ENCODE measurements around the gene PATZ1. TPM values are rescaled to one million over a fixed set of nuclear protein-coding genes. Genes with fewer than 3 reads are reported as not detected.

Gene PATZ1
- total RNA-seq, 1 experiment from 2014 or later = 31.3 TPM

GRCh38 chr22:31292236-31292989 lies 53.7 kb downstream of the PATZ1 start, which contains the start of gene PIK3IP1:
Gene PIK3IP1, minus strand, starts transcription at chr22:31292488. Its CDS starts 144 bp downstream, at chr22:31292344.
- ATAC-seq = peak; percentile 63
- TF ChIP-seq CTCF (conservative IDR thresholded peaks at IDR 0.05; ENCODE audit: low read depth, low read length) (peak; percentile 64), EZH2 (IDR thresholded peaks at IDR 0.05; ENCODE audit: low read length, unreplicated experiment) (no peak)

DNA sequence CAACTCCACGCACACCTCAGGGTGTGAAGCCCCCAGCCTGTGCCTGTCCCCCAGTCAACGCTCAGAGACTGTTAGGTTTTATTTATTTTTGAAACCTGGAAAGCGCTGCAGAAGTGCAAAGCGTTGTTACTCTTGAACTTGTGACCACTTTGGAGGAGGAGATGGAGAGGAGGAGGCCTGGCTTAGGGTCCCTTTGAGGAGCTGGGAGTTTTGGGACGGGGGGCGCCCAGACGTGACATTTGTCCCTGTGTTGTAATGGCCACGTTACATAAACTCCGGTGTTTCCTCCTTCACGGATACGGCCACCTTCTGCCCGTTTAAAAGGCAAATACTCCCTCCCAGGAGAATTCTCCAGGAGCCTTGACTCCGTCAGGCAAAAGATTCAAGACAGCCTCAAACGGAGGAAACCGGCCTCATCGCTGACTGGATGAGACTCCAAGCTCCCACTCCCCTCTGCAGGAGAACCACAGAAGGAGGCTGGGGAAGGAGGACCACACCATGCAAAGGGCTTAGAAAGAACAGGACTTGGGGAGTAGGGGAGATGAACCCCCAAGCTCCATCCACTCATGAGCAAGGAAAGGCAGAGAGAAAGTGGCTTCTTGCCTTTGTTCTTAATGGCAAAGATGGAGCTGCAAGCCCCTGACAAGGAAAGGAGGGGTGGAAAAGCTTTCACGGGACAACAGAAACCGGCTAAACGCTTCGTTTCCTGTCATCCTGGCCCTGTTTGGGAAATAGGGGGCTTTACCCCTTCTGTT lies 54.5 kb downstream of the PATZ1 start:
- Histone ChIP-seq H3K4me2 (ENCODE audit: low read length) (peak overlapping the region; percentile 81), H3K79me2 (ENCODE audit: low read length) (no peaks in the 10 kb centered on the region), H3F3A (ENCODE audit: low read length, unreplicated experiment) (no peaks in the 10 kb centered on the region), H3K27ac (ENCODE audit: low read length) (no peak overlapping the region), H3K9me2 (replicated peaks; ENCODE audit: low read length) (no peaks in the 10 kb centered on the region), H4K20me1 (ENCODE audit: low read length) (no peaks in the 10 kb centered on the region), H3K4me1 (ENCODE audit: insufficient read depth, low read length) (peaks cover 18% of the 10 kb centered on the region; the same call in 1 of the 2 replicates), H3K9ac (ENCODE audit: low read length) (no peak overlapping the region), H3K36me3 (ENCODE audit: low read depth, low read length) (no peaks in the 10 kb centered on the region), H3K9me3 (ENCODE audit: low read length) (no peaks in the 10 kb centered on the region), H3K4me3 (ENCODE audit: low read length) (peak overlapping the region; percentile 83), H2AFZ (ENCODE audit: low read length) (peak overlapping the region; percentile 72), H3K27me3 (ENCODE audit: low read length) (no peaks in the 10 kb centered on the region)
- TSS peak; percentile 63 for BruUV-seq (replicated peaks)
- POLR2A ChIA-PET (ENCODE audit: unreplicated experiment) = interaction anchor here (0.6 kb wide), 1 partner anchor 54 kb away, joined by 3 read pairs; no protein-coding TSS in a partner anchor
- TF ChIP-seq EZH2 (IDR thresholded peaks at IDR 0.05; ENCODE audit: low read length, unreplicated experiment) (no peak), EZH2phosphoT487 (IDR thresholded peaks at IDR 0.05; ENCODE audit: borderline replicate concordance, low read length) (no peak), CTCF (conservative IDR thresholded peaks at IDR 0.05; ENCODE audit: low read depth, low read length) (no peak)
- DNase-seq (no peak), ATAC-seq (no peak)
- intact Hi-C loops (cut with micrococcal nuclease) = no loop called here
- CTCF ChIA-PET = interaction anchor here (1.0 to 1.5 kb wide), 2 partner anchors 19 to 22 kb away, joined by 6 to 9 read pairs; no protein-coding TSS in a partner anchor

More at GRCh38 chr22:31292236-31292989, 53.7 kb downstream of the PATZ1 start, which contains the start of gene PIK3IP1:
- H3K79me2 ChIP-seq (ENCODE audit: low read length) = no peaks in the 10 kb centered on the region
- H3K36me3 ChIP-seq (ENCODE audit: low read depth, low read length) = no peaks in the 10 kb centered on the region
- H3K9me2 ChIP-seq (replicated peaks; ENCODE audit: low read length) = no peaks in the 10 kb centered on the region
- H3K27ac ChIP-seq (ENCODE audit: low read length) = no peak within 1 kb of the TSS
- intact Hi-C loops (cut with micrococcal nuclease) = no loop called here
- POLR2A ChIA-PET (ENCODE audit: unreplicated experiment) = interaction anchor here (0.6 kb wide), 2 partner anchors 53 to 82 kb away, joined by 3 read pairs; no protein-coding TSS in a partner anchor
- peak within 1 kb of the TSS; percentile 81 for H3K4me2 ChIP-seq (ENCODE audit: low read length)
- H3K4me1 ChIP-seq (ENCODE audit: insufficient read depth, low read length) = peaks cover 18% of the 10 kb centered on the region; the same call in 1 of the 2 replicates
- H3F3A ChIP-seq (ENCODE audit: low read length, unreplicated experiment) = no peaks in the 10 kb centered on the region
- BruUV-seq (replicated peaks) = no TSS peak
- H2AFZ ChIP-seq (ENCODE audit: low read length) = peak within 1 kb of the TSS; percentile 72
- no peaks in the 10 kb centered on the region for H3K27me3 ChIP-seq (ENCODE audit: low read length)
- no peak within 1 kb of the TSS for H3K9ac ChIP-seq (ENCODE audit: low read length)
- H3K9me3 ChIP-seq (ENCODE audit: low read length) = no peaks in the 10 kb centered on the region
- peak within 1 kb of the TSS; percentile 83 for H3K4me3 ChIP-seq (ENCODE audit: low read length)
- H4K20me1 ChIP-seq (ENCODE audit: low read length) = no peaks in the 10 kb centered on the region
- CTCF ChIA-PET = interaction anchor here (1.0 to 1.5 kb wide), 2 partner anchors 20 to 21 kb away, joined by 6 to 9 read pairs; no protein-coding TSS in a partner anchor
- peak; percentile 73 for DNase-seq

Measured in PC-3 (cell line).